ENCODE results near the gene ENPP3.

GRCh38 chr6:131747821-131748353 lies 110.8 kb downstream of the ENPP3 start:
- TF ChIP-seq CTCF (IDR thresholded peaks at IDR 0.05; ENCODE audit: poor library complexity) (no peak), EZH2phosphoT487 (IDR thresholded peaks at IDR 0.05; ENCODE audit: low read depth, severe bottlenecking, unreplicated experiment) (no peak)

Data from hepatocyte (in vitro differentiated cells).